SK-MEL-5 (cell line): ENCODE data around the gene LSM3. TPM values are rescaled to one million over a fixed set of nuclear protein-coding genes. Genes with fewer than 3 reads are reported as not detected.

Experiments used
- DNase-seq: peaks from one replicate; pipeline ENCODE4 v3.0.0-alpha.2; 2016; ENCODE audit warnings: low read depth, low spot score
- in situ Hi-C: cut with HindIII; loops from 2 replicates; pipeline ENCODE4 v1.10.0; 2016; ENCODE audit warnings: low sequenced_read_pairs, high pct_unique_total_duplicates, low pct_unique_long_range_greater_than_20kb
- polyA plus RNA-seq, 2 experiments: library from polyadenylated mRNA; depleted of rRNA; stranded (reverse); fragments of >200 nt; gene quantifications; 2 replicates each; pipeline ENCODE4 v1.2.3, GENCODE V29; 2015
- total RNA-seq: library from RNA; depleted of rRNA; stranded (reverse); fragments of >200 nt; shearing (Covaris generic); gene quantifications from 2 replicates; pipeline ENCODE4 v1.2.3, GENCODE V29; 2014; rRNA removed

LSM3 gene
- total RNA-seq, result 17.4 and 17.8 TPM in 2 replicates
- polyA plus RNA-seq (2015; cell fraction: cytosol; rRNA removed), result 10.1 and 12.6 TPM in 2 replicates
- 2.1 and 3.1 TPM in 2 replicates for polyA plus RNA-seq (2015; cell fraction: nucleus; rRNA removed)

DNA sequence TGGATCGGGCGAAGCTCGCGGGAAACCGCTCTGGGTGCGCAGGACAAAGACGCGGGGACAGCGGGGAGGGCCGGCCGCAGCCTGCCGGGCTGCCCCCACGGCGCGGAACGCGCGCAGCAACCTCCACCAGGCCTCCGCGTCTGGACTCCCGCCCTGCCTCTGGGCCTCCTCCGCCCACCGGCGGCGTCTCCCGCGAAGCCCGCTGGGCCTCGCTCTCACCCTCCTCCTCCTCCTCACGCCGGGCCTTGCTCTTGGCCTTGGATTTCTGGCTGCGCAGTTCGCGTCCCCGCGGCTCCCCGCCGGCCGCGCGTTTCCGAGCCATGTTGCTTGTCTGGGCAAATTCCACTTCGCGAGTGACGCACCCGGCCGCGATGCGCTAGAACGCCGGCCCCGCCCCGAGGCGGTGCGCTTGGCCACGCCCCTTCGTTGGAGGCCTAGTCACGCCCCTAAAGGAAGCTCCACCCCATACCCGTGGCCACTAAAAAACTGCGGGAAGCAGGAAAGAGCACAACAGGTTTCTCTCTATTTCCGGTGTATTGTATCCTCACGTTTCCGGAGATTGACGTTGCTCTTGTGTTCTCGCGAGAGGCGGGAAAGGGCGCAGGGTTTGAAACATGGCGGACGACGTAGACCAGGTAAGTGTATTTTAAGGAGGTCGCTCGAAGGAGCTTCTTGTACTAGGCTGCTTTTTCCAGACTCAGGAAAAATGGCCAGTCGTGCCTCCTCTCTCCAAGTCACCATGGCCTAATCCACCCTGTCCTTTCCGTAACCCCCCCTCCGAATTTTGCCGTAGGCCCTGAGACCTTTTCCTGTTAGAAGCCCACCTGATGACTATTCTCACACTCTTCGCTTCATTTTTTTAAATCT is at the start of gene LSM3, which contains the start of gene XPC:
Gene LSM3, plus strand, starts transcription at position 571 of the 867 bp plus-strand sequence. Its CDS starts 44 bp downstream, at position 615.
Gene XPC, minus strand, starts transcription at position 355 of the 867 bp plus-strand sequence. Its CDS starts 33 bp downstream, at position 322.
- peak; percentile 99 for DNase-seq

DNA sequence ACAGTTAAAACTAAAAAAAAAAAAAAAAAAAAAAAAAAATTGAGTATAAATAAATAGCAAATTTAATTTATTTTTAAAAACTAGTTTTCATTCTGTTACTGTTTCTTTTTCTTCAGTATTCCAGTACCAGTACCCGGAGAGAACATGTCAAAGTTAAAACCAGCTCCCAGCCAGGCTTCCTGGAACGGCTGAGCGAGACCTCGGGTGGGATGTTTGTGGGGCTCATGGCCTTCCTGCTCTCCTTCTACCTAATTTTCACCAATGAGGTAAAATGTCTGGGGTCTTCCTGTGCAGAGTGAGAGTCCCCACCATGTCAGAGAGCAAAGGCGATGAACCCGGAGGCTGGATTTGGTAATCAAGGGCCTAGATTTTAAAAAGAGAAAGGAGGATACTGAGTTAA is 49.3 kb upstream of the LSM3 start:
- in situ Hi-C loops, result no loop called here
- DNase-seq, result no peak

More for the DNA sequence above, at the start of gene LSM3, which contains the start of gene XPC:
- in situ Hi-C loops, result no loop called here

DNA sequence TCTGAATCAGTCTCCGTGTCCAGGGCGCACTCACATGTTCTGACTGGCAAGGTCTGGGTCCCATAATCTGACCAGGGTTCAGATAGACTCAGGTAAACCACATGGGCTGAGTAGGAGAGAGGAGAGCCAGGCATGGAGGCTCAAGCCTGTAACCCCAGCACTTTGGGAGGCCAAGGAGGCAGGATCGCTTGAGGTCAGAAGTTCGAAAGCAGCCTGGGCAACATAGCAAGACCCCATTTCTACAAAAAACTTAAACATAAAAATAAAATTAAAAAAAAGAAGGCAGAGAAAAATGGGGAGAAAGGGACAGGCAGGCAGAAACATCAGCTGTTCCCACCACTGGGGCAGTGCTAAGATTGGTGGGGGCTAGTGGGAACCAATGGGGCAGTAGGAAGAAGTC is 48.4 kb upstream of the LSM3 start:
- DNase-seq, result no peak
- in situ Hi-C loops, result no loop called here

DNA sequence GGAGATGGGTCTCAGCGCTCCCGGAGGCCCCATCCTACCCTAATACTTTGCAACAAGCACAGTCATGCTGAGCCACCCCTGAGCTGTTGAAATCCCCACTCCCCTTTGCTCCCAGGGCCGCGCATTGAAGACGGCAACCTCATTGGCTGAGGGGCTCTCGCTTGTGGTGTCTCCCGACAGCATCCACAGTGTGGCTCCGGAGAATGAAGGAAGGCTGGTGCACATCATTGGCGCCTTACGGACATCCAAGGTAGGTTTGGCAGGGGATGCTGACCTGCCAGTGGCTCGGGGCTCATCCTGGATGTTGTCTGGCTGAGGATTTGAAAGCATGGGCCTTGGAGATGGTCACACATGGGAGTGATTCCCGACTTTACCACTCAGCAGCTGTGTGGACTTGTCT is 47.9 kb upstream of the LSM3 start:
- in situ Hi-C loops, result no loop called here
- DNase-seq, result no peak

DNA sequence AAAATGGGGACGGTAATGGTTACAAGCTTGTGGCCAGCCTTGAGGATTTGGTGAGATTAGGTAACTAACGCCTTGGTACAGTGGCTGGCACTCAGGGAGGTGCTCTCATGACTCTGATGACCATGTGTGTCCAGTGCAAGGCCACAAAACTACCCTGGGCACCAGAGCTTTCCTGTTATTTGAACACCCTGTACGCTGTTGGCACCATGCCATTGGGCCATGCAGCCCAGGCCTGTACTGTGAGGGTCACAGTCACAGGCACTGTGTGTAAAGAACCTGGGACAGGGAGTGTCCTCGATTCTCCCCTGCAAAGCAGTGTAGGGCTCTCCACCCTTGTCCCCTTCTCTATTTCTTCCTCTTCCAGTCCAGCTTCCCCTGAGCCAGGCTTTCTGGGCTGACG is 47.5 kb upstream of the LSM3 start:
- DNase-seq, result no peak
- in situ Hi-C loops, result no loop called here

DNA sequence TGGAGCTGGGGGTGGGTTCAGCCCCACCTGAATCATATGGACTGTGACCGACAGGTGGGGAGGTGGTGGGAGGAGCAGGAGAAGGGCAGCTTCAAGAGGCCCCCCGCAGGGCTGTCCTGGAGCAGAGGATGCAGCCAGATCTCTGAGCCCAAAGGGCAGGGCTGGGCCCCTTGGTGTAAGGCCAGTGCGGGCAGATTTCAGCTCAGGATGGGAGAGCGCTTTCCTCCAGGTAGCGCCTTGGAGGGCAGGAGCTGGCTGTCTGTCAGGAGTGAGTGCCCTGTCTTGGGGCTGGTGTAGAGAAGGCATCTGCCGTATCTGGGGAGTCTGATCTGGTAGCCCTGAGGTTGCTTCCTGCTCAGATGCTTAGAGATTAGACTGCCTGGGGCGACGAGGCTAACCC is 46.5 kb upstream of the LSM3 start:
- in situ Hi-C loops, result no loop called here
- no peak for DNase-seq

DNA sequence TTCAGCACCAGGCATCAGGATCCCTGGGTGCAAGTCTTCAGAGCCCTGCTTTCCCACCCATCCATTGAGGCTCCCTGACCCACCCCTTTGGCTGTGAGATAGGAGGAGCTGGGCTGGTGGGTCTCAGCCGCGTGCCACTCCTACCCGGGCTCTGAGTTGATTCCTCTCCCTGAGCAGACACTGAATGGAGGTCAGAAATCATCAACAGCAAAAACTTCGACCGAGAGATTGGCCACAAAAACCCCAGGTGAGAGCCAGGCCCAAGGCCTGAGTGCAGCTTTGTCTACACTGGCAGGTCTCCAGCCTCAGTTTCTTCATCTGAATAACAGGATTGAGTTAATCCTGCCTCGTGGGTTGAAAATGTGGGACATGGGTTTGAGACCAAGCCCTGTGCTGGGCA is 45.9 kb upstream of the LSM3 start:
- no peak for DNase-seq
- in situ Hi-C loops, result no loop called here

DNA sequence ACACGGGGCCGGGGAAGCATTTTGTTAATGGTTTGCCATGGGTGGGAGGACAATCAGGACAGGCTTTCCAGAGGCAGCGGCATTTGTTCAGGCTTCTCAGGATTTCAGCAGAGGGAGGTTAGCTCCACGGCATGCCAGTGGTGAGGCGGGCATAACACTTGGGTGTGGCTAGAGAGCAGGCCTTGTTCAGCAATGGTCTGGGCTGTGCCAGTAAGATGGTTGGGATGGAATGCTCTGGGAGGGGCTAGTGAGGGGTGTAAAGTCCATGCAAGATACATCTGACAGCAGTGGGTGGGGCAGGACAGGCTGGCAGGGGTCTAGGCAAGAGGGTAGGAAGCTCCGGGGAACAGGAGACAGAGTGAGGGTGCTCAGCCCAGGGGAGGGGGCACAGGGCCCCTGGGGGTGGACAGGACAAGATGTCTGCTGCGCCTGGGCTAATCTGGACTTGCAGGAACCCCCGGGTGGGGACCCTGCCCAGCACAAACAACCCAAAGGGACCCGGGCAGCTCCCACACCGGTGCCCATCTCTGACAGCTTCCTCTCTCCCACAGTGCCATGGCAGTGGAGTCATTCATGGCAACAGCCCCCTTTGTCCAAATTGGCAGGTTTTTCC is 45.3 kb upstream of the LSM3 start:
- in situ Hi-C loops, result no loop called here
- no peak for DNase-seq

DNA sequence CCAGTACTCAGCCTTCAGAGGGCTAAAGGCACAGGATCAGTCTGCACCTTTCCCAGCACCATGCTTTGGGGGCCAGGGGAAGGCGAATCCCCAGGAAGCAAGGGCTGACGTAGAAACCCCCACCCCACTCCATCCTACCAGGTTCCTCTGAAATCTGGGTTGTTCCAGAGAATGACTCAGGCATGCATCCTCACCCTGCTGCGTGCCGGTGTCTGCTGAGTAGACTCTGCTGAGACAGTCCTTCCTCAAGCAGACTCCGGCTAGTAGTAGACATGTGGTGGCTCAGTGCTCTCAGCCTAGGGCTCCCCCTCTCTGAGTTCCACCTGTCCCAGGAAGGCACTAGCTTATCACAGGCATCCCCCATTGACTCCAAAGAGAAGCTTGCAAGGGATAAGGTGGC is 44.7 kb upstream of the LSM3 start:
- no peak for DNase-seq
- in situ Hi-C loops, result no loop called here

DNA sequence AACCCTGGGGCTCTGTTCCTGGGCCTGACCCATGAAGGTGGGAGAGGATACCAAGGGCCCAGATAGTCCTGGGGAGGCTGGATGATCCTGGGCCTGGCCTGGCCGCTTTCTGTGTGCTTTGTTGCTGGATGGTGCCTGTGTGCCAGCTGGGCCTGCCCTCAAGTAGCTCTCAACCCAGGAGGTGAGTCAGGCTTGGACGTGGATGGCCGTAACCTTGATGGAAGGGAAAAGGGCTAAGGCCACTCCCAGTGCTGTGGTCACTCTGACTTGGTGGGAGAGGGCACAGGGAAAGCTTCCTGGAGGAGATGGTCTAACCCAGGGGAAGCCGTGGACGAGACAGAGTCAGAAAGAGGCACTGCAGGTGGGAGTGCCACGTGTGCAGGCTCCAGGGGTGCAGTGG is 44.3 kb upstream of the LSM3 start:
- no peak for DNase-seq
- in situ Hi-C loops, result no loop called here

DNA sequence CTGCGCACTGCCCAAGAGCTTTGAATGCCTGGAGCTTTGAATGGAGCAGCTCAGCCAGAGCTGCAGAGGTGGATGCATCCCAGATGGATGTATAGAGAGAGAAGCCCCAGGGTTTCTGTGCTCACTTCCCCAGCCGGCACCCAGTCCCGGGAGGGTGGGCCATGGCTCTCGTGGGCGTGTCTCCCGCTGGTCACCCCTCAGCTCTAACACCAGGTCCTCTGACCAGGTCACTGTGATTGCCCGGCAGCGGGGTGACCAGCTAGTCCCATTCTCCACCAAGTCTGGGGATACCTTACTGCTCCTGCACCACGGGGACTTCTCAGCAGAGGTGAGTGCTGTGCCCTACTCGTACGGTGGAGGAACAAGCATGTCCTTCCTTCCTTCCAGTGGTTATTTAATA is 43.0 kb upstream of the LSM3 start:
- in situ Hi-C loops, result no loop called here
- DNase-seq, result no peak

DNA sequence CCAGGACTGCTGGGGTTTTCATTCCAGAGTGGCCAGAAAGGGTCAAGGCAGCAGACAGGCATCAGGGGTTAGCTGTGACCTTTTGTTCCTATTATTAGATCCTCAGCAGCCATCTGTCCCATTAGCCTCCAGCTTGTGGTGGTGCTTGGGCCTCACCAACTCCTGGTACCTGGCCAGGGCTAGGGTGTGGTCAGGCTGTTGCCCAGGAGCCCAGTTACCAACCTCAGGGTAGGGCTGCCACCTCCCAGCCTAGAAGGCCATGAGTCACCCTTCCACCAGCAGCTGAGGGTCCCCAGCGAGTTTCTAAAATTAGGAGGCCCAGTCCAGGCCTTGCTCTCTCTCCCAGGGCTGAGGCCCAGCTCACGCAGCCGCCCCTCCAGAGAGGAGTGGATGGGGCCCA is 41.6 kb upstream of the LSM3 start:
- in situ Hi-C loops, result no loop called here
- no peak for DNase-seq

DNA sequence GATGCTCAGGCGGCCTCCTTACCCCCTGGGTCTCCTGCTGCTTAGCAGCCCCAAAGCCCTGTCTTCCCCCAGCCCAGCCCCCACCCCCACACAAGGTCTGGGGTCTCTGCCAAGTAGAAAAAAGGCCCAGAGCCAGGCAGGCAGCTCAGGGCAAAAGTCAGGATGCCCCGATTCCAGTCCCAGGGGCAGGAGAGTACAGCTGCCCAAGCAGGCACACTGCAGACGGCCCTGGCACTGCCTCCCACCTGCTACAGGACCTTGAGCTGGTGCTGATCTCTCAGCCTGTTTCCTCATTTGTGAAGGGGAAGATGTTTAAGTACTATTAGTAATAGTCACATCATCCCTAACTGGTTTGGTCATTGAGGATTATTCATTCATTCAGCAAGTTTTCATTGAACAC is 41.2 kb upstream of the LSM3 start:
- no peak for DNase-seq
- in situ Hi-C loops, result no loop called here

DNA sequence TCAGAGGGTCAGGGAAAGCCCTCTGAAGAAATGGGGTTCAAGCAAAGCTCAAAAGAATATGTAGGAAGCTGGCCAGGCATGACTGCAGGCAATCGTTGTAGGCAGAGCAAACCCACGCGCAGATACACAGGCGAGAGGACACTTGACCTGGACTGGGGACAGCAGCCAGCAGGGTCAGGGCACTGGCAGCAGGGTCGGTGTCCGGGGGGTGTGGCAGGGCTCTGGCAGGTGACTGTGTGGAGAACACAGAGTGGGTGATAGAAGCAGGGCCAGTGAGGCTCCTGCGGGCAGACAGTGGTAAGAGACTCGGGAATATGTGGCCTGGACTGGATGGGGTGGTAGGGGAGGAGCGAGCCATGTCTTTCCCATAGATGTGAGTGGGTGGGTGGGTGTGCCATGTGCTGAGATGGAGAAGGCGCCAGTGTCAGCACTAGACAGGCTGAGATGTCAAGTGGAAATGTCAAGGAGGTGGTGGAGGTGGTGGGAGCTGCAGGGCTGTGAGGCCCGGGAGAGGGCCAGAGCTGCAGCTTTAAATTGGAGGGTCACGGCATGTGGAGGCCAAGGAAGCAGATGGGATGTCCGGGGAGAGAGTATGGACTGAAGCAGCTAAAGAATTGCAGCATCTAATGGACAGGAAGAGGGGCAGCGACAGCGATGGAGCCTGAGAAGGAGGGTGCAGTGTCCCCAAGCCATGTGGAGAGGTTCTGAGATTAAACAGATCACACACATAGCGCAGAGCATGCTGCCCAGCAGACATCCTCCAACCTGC is 40.3 kb upstream of the LSM3 start:
- no peak for DNase-seq
- in situ Hi-C loops, result no loop called here

DNA sequence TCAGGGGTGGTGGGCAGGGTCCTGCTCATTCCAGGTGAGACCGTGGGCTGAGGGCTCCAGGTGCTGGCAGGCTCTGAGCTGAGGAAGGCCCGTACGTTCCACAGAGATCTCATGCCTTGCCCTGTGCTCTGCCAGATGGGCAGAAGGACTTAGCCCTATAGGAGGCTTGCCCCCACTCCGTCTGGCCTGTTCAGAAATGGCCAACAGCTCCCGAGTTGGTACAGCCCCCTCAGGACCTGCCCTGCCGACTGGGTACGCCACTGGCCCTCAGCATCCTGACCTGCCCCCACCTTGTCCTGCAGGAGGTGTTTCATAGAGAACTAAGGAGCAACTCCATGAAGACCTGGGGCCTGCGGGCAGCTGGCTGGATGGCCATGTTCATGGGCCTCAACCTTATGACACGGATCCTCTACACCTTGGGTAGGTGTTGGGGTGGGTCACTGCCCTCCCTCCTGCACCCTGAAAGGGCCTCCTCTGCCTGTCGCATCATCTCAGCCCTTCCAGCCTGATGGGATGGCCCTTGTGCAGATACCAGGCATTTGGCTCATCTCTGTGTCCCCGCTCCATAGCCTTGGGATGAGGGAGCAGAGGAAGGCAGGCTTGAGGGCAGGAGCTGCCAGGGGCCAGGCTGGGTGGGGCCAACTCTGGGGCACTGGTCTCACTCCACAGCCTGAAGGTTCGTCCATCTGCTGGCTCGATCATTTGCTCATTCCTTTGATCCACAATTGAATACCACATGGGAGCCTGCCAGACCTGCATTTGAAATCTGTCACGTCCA is 39.5 kb upstream of the LSM3 start:
- in situ Hi-C loops, result no loop called here
- no peak for DNase-seq

DNA sequence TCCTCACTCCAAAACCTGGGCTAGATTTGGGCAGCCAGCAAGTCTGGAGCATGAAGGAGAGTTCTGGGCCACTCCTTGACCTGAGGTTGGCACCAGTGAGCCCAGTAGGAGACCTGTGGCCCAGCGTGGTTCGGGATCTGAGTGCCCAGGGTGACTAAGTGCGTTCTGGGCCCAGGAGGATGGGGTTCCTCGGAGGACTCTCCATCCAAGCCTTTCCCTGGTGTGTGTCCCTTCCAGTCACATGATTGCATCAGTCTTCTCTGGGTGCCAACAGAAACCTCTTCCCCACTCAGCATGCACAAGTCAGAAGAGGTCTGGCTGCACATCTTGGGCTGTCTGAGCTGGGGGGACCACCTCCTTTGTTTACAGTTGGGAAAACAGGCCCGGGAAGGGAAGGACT is 38.8 kb upstream of the LSM3 start:
- in situ Hi-C loops, result no loop called here
- no peak for DNase-seq

DNA sequence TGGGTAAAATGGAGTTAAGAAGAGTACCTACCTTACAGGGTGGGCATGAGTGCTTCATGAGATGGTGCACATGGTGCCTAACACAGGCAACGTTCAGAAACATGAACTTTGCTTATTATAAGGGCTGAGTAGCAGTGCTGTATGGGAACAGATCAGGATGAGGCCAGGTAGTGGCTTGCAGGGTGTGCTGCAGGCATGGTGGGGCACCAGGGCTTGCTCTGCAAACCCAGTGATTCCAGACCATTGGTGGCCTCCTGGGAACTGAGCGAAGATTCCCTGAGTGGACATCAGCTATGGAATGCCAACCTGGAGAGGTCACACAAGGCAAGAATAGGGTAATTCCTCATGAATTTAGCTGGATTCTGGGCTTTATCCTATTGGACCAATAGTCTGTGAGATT is 37.9 kb upstream of the LSM3 start:
- no peak for DNase-seq
- in situ Hi-C loops, result no loop called here
